Measurements from ENCODE around the gene TM9SF4. TPM values are rescaled to one million over a fixed set of nuclear protein-coding genes. Genes with fewer than 3 reads are reported as not detected.
"Not testable (repeated sequence)": the region's sequence is repeated elsewhere in the genome, so short reads cannot be mapped to it uniquely, and the experiment has no call there.

The TM9SF4 gene
- total RNA-seq, 1 donor from 2014 or later: 106 TPM

DNA sequence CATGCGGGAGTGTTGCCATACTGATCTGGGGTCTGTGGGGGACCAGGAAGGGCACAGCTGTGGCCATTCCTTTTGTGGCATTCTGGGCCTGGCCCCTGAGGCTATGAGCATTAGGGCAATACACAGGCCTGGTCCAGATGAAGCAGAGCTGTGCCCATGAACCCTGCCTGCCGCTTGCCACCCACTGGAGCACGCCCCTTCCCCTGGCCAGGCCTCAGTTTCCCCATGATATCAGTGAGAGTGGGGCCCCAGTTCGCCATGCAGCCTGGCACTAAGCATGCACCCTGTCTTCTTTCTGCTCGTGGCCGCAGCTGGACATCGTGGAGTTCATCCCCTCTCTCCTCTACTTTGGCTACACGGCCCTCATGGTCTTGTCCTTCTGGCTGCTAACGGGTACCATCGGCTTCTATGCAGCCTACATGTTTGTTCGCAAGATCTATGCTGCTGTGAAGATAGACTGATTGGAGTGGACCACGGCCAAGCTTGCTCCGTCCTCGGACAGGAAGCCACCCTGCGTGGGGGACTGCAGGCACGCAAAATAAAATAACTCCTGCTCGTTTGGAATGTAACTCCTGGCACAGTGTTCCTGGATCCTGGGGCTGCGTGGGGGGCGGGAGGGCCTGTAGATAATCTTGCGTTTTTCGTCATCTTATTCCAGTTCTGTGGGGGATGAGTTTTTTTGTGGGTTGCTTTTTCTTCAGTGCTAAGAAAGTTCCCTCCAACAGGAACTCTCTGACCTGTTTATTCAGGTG is 55.6 kb downstream of the TM9SF4 start:
- H3K9me3 Mint-ChIP-seq (ENCODE audit: unreplicated experiment): no peaks in the 10 kb centered on the region
- peaks cover 7% of the 10 kb centered on the region for H3K4me1 Mint-ChIP-seq (ENCODE audit: low read depth, unreplicated experiment)
- DNase-seq: no peak
- TF ChIP-seq, protein P1, sequence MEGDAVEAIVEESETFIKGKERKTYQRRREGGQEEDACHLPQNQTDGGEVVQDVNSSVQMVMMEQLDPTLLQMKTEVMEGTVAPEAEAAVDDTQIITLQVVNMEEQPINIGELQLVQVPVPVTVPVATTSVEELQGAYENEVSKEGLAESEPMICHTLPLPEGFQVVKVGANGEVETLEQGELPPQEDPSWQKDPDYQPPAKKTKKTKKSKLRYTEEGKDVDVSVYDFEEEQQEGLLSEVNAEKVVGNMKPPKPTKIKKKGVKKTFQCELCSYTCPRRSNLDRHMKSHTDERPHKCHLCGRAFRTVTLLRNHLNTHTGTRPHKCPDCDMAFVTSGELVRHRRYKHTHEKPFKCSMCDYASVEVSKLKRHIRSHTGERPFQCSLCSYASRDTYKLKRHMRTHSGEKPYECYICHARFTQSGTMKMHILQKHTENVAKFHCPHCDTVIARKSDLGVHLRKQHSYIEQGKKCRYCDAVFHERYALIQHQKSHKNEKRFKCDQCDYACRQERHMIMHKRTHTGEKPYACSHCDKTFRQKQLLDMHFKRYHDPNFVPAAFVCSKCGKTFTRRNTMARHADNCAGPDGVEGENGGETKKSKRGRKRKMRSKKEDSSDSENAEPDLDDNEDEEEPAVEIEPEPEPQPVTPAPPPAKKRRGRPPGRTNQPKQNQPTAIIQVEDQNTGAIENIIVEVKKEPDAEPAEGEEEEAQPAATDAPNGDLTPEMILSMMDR (IDR thresholded peaks at IDR 0.05; ENCODE audit: partially characterized antibody, unreplicated experiment): no peak
- no peak overlapping the region for H3K4me3 Mint-ChIP-seq (ENCODE audit: unreplicated experiment)
- H3K27ac Mint-ChIP-seq (ENCODE audit: unreplicated experiment): peak overlapping the region; percentile 13
- peaks cover 12% of the 10 kb centered on the region for H3K36me3 Mint-ChIP-seq (ENCODE audit: unreplicated experiment)
- peaks cover 5% of the 10 kb centered on the region for H3K27me3 Mint-ChIP-seq (ENCODE audit: unreplicated experiment)

DNA sequence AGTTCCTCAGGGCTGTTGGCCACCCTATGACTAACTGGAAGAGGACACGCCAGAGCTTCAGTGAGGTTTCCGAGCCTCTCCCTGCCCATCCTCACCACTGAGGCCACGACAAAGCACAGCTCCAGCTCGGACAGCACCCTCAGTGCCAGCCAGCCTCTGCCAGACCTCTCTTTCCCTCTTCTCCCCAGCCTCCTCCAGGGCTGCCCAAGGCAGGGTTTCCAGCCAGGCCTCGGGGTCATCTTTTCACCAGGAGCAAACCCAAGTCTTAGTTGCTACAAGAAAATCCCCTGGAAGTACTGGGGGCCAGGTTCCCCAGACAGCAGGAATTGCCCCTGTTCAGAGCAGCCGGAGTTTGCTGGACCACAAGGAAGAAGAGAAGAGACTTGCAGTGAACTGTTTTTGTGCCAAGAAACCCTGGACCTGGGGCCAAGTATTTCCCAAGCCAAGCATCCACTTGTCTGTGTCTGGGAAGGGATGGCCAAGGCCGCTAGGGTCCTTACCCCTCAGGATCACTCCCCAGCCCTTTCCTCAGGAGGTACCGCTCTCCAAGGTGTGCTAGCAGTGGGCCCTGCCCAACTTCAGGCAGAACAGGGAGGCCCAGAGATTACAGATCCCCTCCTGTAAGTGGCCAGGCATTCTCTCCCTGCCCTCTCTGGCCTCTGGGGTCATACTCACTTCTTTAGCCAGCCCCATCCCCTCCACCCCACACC is 56.5 kb downstream of the TM9SF4 start:
- Mint-ChIP-seq H3K27ac (ENCODE audit: unreplicated experiment) (no peak overlapping the region), H3K27me3 (ENCODE audit: unreplicated experiment) (peaks cover 3% of the 10 kb centered on the region), H3K4me3 (ENCODE audit: unreplicated experiment) (no peak overlapping the region), H3K4me1 (ENCODE audit: low read depth, unreplicated experiment) (peaks cover 7% of the 10 kb centered on the region), H3K9me3 (ENCODE audit: unreplicated experiment) (no peaks in the 10 kb centered on the region), H3K36me3 (ENCODE audit: unreplicated experiment) (peaks cover 12% of the 10 kb centered on the region)
- TF ChIP-seq, protein P1 (IDR thresholded peaks at IDR 0.05; ENCODE audit: partially characterized antibody, unreplicated experiment): no peak
- DNase-seq: no peak

DNA sequence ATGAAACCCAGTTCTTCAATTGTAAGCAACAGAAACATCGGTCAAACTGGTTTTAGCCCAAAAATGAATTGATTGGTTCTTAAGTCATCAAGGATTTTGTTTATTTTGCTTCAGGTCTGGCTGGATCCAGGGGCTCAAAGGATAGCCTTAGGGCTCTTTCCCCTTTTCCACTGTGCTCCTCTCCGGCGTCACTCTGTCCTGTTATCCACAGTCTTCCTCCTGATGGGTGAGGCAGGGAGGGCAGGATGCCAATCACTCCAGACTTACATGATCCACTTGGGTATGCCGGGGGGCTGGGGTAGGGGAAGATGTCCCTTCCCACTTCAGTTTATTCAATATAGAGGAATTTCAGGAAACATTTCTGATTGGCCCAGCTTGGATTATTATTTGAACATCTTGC is 58.0 kb downstream of the TM9SF4 start:
- H3K4me1 Mint-ChIP-seq (ENCODE audit: low read depth, unreplicated experiment): peaks cover 7% of the 10 kb centered on the region
- no peaks in the 10 kb centered on the region for H3K9me3 Mint-ChIP-seq (ENCODE audit: unreplicated experiment)
- no peak overlapping the region for H3K27ac Mint-ChIP-seq (ENCODE audit: unreplicated experiment)
- DNase-seq: no peak
- peaks cover 6% of the 10 kb centered on the region for H3K36me3 Mint-ChIP-seq (ENCODE audit: unreplicated experiment)
- TF ChIP-seq, protein P1 (IDR thresholded peaks at IDR 0.05; ENCODE audit: partially characterized antibody, unreplicated experiment): no peak
- peaks cover 2% of the 10 kb centered on the region for H3K27me3 Mint-ChIP-seq (ENCODE audit: unreplicated experiment)
- no peak overlapping the region for H3K4me3 Mint-ChIP-seq (ENCODE audit: unreplicated experiment)

DNA sequence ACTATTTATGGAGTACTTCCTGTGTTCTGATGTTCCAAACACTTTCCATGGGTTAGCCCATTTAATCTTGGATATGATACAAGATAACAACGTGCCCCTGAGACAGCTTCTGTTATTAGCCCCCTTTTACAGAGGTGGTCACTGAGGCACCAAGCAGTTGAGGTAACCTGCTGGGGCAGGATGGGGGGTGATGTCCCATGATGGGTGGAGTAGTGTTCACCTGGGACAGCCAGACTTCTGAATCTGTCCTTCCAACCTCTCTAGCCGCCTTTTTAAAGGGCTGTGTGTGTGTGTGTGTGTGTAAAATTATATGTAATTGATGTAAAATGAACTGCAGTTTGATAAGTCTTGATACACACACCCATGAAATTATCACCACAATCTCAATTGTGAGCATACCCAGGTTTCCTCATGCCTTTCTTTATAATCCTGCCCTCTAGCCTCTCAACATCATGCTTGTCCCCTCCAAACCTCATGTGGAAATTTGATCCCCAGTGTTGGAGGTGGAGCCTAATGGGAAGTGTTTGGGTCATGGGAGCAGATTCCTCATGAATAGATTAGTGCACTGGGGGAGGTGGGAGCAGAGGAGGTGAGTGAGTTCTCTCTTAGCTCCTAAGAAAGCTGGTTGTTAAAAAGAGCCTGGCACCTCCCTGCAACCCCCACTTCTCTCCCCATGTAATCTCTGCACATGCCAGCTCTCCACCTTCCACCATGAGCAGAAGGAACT is 58.8 kb downstream of the TM9SF4 start:
- no peak overlapping the region for H3K4me3 Mint-ChIP-seq (ENCODE audit: unreplicated experiment)
- DNase-seq: no peak
- H3K9me3 Mint-ChIP-seq (ENCODE audit: unreplicated experiment): peaks cover 1% of the 10 kb centered on the region
- peaks cover 7% of the 10 kb centered on the region for H3K4me1 Mint-ChIP-seq (ENCODE audit: low read depth, unreplicated experiment)
- TF ChIP-seq, protein P1 (IDR thresholded peaks at IDR 0.05; ENCODE audit: partially characterized antibody, unreplicated experiment): no peak
- H3K36me3 Mint-ChIP-seq (ENCODE audit: unreplicated experiment): peaks cover 6% of the 10 kb centered on the region
- peaks cover 2% of the 10 kb centered on the region for H3K27me3 Mint-ChIP-seq (ENCODE audit: unreplicated experiment)
- no peak overlapping the region for H3K27ac Mint-ChIP-seq (ENCODE audit: unreplicated experiment)

DNA sequence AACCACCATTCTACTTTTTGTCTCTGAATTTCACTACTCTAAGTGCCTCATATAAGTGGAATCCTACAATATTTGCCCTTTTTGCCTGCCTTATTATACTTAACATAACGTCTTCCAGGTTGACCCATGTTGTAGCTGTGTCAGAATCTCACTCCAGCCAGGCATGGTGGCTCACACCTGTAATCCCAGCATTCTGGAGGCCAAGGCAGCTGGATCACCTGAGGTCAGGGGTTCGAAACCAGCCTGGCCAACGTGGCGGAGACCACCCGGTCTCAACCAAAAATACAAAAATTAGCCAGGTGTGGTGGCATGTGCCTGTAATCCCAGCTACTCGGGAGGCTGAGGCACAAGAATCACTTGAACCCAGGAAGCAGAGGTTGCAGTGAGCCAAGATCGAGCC is 68.2 kb downstream of the TM9SF4 start:
- H3K27ac Mint-ChIP-seq (ENCODE audit: unreplicated experiment): peak overlapping the region; percentile 19
- H3K4me1 Mint-ChIP-seq (ENCODE audit: low read depth, unreplicated experiment); H3K27me3 Mint-ChIP-seq (ENCODE audit: unreplicated experiment); H3K4me3 Mint-ChIP-seq (ENCODE audit: unreplicated experiment); DNase-seq: not testable (repeated sequence)
- peaks cover 23% of the 10 kb centered on the region for H3K36me3 Mint-ChIP-seq (ENCODE audit: unreplicated experiment)
- H3K9me3 Mint-ChIP-seq (ENCODE audit: unreplicated experiment): peaks cover 14% of the 10 kb centered on the region

Data from glutamatergic neuron (in vitro differentiated cells).